Neural progenitor cell (in vitro differentiated cells): ENCODE results near the gene SUPT3H. TPM values are rescaled to one million over a fixed set of nuclear protein-coding genes. Genes with fewer than 3 reads are reported as not detected.

Source experiments
- DNase-seq: peaks from one replicate; pipeline ENCODE4 v3.0.0-alpha.2; 2016; ENCODE audit warnings: low spot score
- H2AFZ ChIP-seq: fragments of 200-600 bp; sonication (generic); replicated peaks from 2 replicates; pipeline ENCODE4 v1.6.1; 2016; ENCODE audit warnings: antibody characterized with exemption
- H3F3A ChIP-seq: fragments of 200-600 bp; sonication (generic); 2 replicates; pipeline ENCODE4 v1.6.1; 2016; ENCODE audit warnings: antibody characterized with exemption, low read depth
- H3K27ac ChIP-seq: fragments of 200-600 bp; sonication (generic); 2 replicates; pipeline ENCODE4 v1.5.1; 2016; ENCODE audit warnings: mild to moderate bottlenecking
- H3K27me3 ChIP-seq: fragments of 200-600 bp; sonication (generic); 2 replicates; pipeline ENCODE4 v1.6.1; 2016; ENCODE audit warnings: mild to moderate bottlenecking, moderate library complexity
- H3K36me3 ChIP-seq: fragments of 200-600 bp; sonication (generic); 2 replicates; pipeline ENCODE4 v1.5.1; 2016
- H3K4me1 ChIP-seq: fragments of 200-600 bp; sonication (generic); 2 replicates; pipeline ENCODE4 v1.6.1; 2016; ENCODE audit warnings: mixed run types
- H3K4me2 ChIP-seq: fragments of 200-600 bp; sonication (generic); 2 replicates; pipeline ENCODE4 v1.6.1; 2016
- H3K4me3 ChIP-seq: fragments of 200-600 bp; sonication (generic); 2 replicates; pipeline ENCODE4 v1.5.1; 2016
- H3K79me2 ChIP-seq: fragments of 200-600 bp; sonication (generic); 2 replicates; pipeline ENCODE4 v1.6.1; 2016; ENCODE audit warnings: low read depth
- H3K9ac ChIP-seq: fragments of 200-600 bp; sonication (generic); 2 replicates; pipeline ENCODE4 v1.6.1; 2016
- H3K9me3 ChIP-seq: fragments of 200-600 bp; sonication (generic); 2 replicates; pipeline ENCODE4 v1.5.1; 2016; ENCODE audit warnings: low read depth
- H4K20me1 ChIP-seq: fragments of 200-600 bp; sonication (generic); 2 replicates; pipeline ENCODE4 v1.6.1; 2016; ENCODE audit warnings: low read depth
- H3K27ac Mint-ChIP-seq: 3 replicates; pipeline ENCODE4 v1.8.0; 2021; ENCODE audit warnings: mixed read lengths
- H3K27me3 Mint-ChIP-seq: 2 replicates; pipeline ENCODE4 v1.8.0; 2022; ENCODE audit warnings: low read depth, mild to moderate bottlenecking, inconsistent platforms, moderate library complexity, mixed read lengths; ENCODE audit not compliant: insufficient read depth
- H3K36me3 Mint-ChIP-seq: 3 replicates; pipeline ENCODE4 v1.8.0; 2021; ENCODE audit warnings: mixed read lengths
- H3K4me1 Mint-ChIP-seq: 3 replicates; pipeline ENCODE4 v1.8.0; 2021; ENCODE audit warnings: mixed read lengths
- H3K4me3 Mint-ChIP-seq: 3 replicates; pipeline ENCODE4 v1.8.0; 2021; ENCODE audit warnings: mild to moderate bottlenecking, moderate library complexity, mixed read lengths
- H3K9me3 Mint-ChIP-seq: 3 replicates; pipeline ENCODE4 v1.8.0; 2020; ENCODE audit warnings: mixed read lengths
- EZH2 ChIP-seq: fragments of 200-600 bp; sonication (generic); IDR thresholded peaks from 2 replicates; pipeline ENCODE4 v1.6.1; 2017; ENCODE audit warnings: antibody characterized with exemption, mild to moderate bottlenecking, moderate library complexity
- EZH2phosphoT487 ChIP-seq: fragments of 200-600 bp; sonication (generic); IDR thresholded peaks from 2 replicates; pipeline ENCODE4 v1.6.1; 2017; ENCODE audit warnings: antibody characterized with exemption
- total RNA-seq: library from RNA; depleted of rRNA; stranded (reverse); fragments of >200 nt; gene quantifications from 2 replicates; pipeline ENCODE4 v1.2.3, GENCODE V29; 2015; ENCODE audit warnings: low replicate concordance
- TF ChIP-seq, protein P1 (sequence below): fragments of 200-600 bp; sonication (generic); IDR thresholded peaks from 2 replicates; pipeline ENCODE4 v1.5.1; 2017; ENCODE audit warnings: antibody characterized with exemption, mild to moderate bottlenecking

The SUPT3H gene
- total RNA-seq, 1 donor from 2014 or later, result 16.3 TPM

GRCh38 chr6:45353654-45354053, 24.1 kb downstream of the SUPT3H start:
- no peaks in the 10 kb centered on the region for H3F3A ChIP-seq
- no peaks in the 10 kb centered on the region for H3K4me1 Mint-ChIP-seq
- TF ChIP-seq, protein P1, sequence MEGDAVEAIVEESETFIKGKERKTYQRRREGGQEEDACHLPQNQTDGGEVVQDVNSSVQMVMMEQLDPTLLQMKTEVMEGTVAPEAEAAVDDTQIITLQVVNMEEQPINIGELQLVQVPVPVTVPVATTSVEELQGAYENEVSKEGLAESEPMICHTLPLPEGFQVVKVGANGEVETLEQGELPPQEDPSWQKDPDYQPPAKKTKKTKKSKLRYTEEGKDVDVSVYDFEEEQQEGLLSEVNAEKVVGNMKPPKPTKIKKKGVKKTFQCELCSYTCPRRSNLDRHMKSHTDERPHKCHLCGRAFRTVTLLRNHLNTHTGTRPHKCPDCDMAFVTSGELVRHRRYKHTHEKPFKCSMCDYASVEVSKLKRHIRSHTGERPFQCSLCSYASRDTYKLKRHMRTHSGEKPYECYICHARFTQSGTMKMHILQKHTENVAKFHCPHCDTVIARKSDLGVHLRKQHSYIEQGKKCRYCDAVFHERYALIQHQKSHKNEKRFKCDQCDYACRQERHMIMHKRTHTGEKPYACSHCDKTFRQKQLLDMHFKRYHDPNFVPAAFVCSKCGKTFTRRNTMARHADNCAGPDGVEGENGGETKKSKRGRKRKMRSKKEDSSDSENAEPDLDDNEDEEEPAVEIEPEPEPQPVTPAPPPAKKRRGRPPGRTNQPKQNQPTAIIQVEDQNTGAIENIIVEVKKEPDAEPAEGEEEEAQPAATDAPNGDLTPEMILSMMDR, result no peak
- no peak for TF ChIP-seq EZH2
- TF ChIP-seq EZH2phosphoT487, result no peak
- H3K4me2 ChIP-seq, result no peak overlapping the region
- no peak overlapping the region for H2AFZ ChIP-seq
- H3K9me3 Mint-ChIP-seq, result no peaks in the 10 kb centered on the region
- H3K9ac ChIP-seq, result no peak overlapping the region
- peaks cover 10% of the 10 kb centered on the region for H3K4me1 ChIP-seq
- no peaks in the 10 kb centered on the region for H3K27me3 Mint-ChIP-seq
- no peaks in the 10 kb centered on the region for H4K20me1 ChIP-seq
- no peak overlapping the region for H3K27ac ChIP-seq
- no peaks in the 10 kb centered on the region for H3K9me3 ChIP-seq
- no peak overlapping the region for H3K27ac Mint-ChIP-seq
- DNase-seq, result no peak
- no peaks in the 10 kb centered on the region for H3K27me3 ChIP-seq
- H3K4me3 Mint-ChIP-seq, result no peak overlapping the region
- no peaks in the 10 kb centered on the region for H3K79me2 ChIP-seq
- no peak overlapping the region for H3K4me3 ChIP-seq
- no peaks in the 10 kb centered on the region for H3K36me3 ChIP-seq
- no peaks in the 10 kb centered on the region for H3K36me3 Mint-ChIP-seq

DNA sequence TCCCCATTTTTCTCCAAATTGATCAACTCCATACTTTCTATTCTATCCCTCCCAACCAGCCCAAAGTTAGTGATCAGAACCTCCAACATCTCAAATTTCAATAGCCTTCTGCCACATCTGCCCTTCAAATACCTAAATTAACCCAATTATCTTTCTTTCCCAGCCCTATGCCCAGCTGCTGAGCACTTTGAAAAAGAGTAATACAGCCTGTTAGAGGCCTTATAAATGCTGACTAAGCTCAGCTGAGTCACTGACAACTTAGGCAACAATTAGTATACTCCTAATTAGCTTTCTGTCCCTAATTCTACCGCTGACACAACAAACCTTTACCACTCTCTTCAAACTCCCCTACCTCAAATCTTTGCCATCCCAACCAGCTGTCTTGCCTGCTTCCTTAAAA, 26.1 kb downstream of the SUPT3H start:
- H3K27me3 Mint-ChIP-seq, result no peaks in the 10 kb centered on the region
- no peaks in the 10 kb centered on the region for H3K27me3 ChIP-seq
- peaks cover 10% of the 10 kb centered on the region for H3K4me1 ChIP-seq
- no peak overlapping the region for H3K27ac ChIP-seq
- H3K9ac ChIP-seq, result no peak overlapping the region
- H3K4me2 ChIP-seq, result no peak overlapping the region
- H2AFZ ChIP-seq, result no peak overlapping the region
- H3K9me3 Mint-ChIP-seq, result no peaks in the 10 kb centered on the region
- no peaks in the 10 kb centered on the region for H3K36me3 Mint-ChIP-seq
- H3K4me1 Mint-ChIP-seq, result no peaks in the 10 kb centered on the region
- no peak overlapping the region for H3K4me3 ChIP-seq
- TF ChIP-seq, protein P1, result no peak
- TF ChIP-seq EZH2, result no peak
- no peak for TF ChIP-seq EZH2phosphoT487
- no peaks in the 10 kb centered on the region for H3K9me3 ChIP-seq
- H3K79me2 ChIP-seq, result no peaks in the 10 kb centered on the region
- H3K36me3 ChIP-seq, result no peaks in the 10 kb centered on the region
- H4K20me1 ChIP-seq, result no peaks in the 10 kb centered on the region
- no peak overlapping the region for H3K27ac Mint-ChIP-seq
- H3K4me3 Mint-ChIP-seq, result no peak overlapping the region
- DNase-seq, result peak; percentile 6
- no peaks in the 10 kb centered on the region for H3F3A ChIP-seq

DNA sequence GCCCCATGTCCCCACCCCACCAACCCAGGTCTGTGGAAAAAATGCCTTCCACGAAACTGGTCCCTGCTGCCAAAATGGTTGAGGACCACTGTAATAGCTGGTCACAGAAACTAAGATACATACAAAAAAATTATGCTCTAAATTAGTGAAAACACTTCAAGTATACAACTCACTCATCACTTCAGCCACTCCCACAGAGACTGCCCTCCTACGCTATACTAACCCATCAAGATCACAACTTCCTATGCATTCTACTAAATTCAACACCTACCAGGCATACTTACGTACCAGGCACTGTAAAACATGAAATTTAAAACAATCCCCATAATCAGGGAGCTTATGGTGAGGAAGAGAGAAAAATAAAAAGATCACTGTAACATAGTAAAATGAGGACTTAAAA, 26.7 kb downstream of the SUPT3H start:
- Mint-ChIP-seq H3K9me3 (no peaks in the 10 kb centered on the region), H3K4me1 (no peaks in the 10 kb centered on the region), H3K27me3 (no peaks in the 10 kb centered on the region), H3K27ac (no peak overlapping the region), H3K4me3 (no peak overlapping the region), H3K36me3 (no peaks in the 10 kb centered on the region)
- Histone ChIP-seq H3K9me3 (no peaks in the 10 kb centered on the region), H3F3A (no peaks in the 10 kb centered on the region), H3K4me1 (peaks cover 10% of the 10 kb centered on the region), H2AFZ (no peak overlapping the region), H3K79me2 (no peaks in the 10 kb centered on the region), H4K20me1 (no peaks in the 10 kb centered on the region), H3K9ac (no peak overlapping the region), H3K36me3 (no peaks in the 10 kb centered on the region), H3K4me3 (no peak overlapping the region), H3K27me3 (no peaks in the 10 kb centered on the region), H3K27ac (no peak overlapping the region), H3K4me2 (no peak overlapping the region)
- no peak for TF ChIP-seq EZH2
- DNase-seq, result no peak

- Histone ChIP-seq H3K9ac (no peak overlapping the region), H2AFZ (no peak overlapping the region), H4K20me1 (no peaks in the 10 kb centered on the region), H3K4me2 (no peak overlapping the region), H3K27me3 (no peaks in the 10 kb centered on the region), H3K9me3 (no peaks in the 10 kb centered on the region), H3K4me3 (no peak overlapping the region), H3K4me1 (peaks cover 10% of the 10 kb centered on the region), H3F3A (no peaks in the 10 kb centered on the region), H3K36me3 (no peaks in the 10 kb centered on the region), H3K79me2 (no peaks in the 10 kb centered on the region), H3K27ac (no peak overlapping the region)
- Mint-ChIP-seq H3K9me3 (no peaks in the 10 kb centered on the region), H3K4me3 (no peak overlapping the region), H3K27ac (no peak overlapping the region), H3K4me1 (no peaks in the 10 kb centered on the region), H3K27me3 (no peaks in the 10 kb centered on the region), H3K36me3 (no peaks in the 10 kb centered on the region)
- TF ChIP-seq EZH2 (no peak), EZH2phosphoT487 (no peak)
- TF ChIP-seq, protein P1, result no peak
- DNase-seq, result no peak
Measured at GRCh38 chr6:45350186-45350710, 27.5 kb downstream of the SUPT3H start.
